Sciatic nerve (tissue), 2 donors: ENCODE data around the gene PYM1. TPM values are rescaled to one million over a fixed set of nuclear protein-coding genes. Genes with fewer than 3 reads are reported as not detected.
"Not testable (repeated sequence)": the region's sequence is repeated elsewhere in the genome, so short reads cannot be mapped to it uniquely, and the experiment has no call there.

Experiments
- ATAC-seq: fragments of 200-7000 bp; cut with Tn5 transposase; one replicate; pipeline ENCODE4 v1.9.1; 2020; ENCODE audit warnings: mild to moderate bottlenecking, moderate library complexity
- DNase-seq: peaks from one replicate; pipeline ENCODE4 v3.0.0-alpha.2; 2020; ENCODE audit warnings: low spot score
- intact Hi-C: fragments of 100-400 bp; cut with DNase I; formaldehyde crosslinking; loops from one replicate; pipeline ENCODE4 v1.14.2; 2022
- total RNA-seq: library from RNA; stranded (reverse); fragmentation: NEBNext Ultra II Directional; extraction: Animal tissue kit (Norgen Biotek cat#: 25700); gene quantifications from one replicate; pipeline ENCODE4 v1.2.1, GENCODE V29; 2021
- donor health status: DM: no; HTN: no; CAD: no.
- donor health status: DM: no; HTN: no; CAD: no.

The PYM1 gene
- total RNA-seq, 1 donor from 2014 or later = 21.8 TPM

DNA sequence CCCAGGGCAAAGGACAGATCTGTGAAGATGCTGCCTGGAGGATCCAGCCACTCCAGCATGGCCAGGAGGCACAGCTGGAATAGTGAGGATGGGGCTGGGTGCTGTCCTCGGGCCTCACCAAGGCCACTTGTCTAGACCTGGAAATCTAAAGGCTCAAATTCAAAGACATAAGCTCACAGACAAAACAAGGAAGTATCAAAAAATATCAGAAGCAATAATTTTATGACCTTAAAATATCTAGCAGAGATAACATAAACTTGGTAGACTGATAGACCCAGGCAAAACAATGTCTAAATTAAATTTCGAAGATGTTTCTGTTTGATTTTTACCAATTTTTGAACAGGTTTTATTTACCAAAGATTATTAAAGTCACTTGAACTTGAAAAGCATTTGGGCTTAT lies 62.4 kb downstream of the PYM1 start:
- intact Hi-C loops = no loop called here
- DNase-seq (no peak), ATAC-seq (no peak)

DNA sequence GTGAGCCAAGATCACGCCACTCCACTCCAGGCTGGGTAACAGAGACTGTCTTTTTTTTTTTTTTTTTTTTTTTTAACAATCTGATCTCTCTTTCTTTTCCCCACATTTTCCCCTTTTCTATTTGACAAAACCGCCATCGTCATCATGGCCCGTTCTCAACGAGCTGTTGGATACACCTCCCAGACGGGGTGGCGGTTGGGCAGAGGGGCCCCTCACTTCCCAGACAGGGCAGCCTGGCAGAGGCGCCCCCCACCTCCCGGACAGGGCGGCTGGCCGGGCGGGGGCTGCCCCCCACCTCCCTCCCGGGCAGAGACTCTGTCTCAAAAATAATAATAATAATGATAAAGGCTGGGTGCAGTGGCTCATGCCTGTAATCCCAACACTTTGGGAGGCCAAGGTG lies 64.8 kb downstream of the PYM1 start:
- ATAC-seq, intact Hi-C loops, DNase-seq: not testable (repeated sequence)

DNA sequence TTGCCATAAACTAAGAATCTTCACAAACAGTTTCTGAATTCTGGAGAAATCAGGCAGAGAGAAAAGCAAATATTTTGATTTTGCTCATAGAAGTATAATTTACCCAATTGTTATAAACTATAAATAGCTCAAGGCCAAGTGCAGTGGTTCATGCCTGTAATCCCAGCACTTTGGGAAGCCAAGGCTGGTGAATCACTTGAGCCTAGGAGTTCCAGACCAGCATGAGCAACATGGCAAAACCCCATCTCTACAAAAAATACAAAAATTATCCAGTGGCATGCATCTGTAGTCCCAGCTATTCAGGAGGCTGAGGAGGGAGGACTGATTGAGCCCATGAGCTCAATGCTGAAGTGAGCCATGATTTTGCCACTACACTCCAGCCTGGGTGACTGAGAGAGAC lies 65.4 kb downstream of the PYM1 start:
- ATAC-seq (no peak), DNase-seq (no peak)
- intact Hi-C loops = no loop called here

DNA sequence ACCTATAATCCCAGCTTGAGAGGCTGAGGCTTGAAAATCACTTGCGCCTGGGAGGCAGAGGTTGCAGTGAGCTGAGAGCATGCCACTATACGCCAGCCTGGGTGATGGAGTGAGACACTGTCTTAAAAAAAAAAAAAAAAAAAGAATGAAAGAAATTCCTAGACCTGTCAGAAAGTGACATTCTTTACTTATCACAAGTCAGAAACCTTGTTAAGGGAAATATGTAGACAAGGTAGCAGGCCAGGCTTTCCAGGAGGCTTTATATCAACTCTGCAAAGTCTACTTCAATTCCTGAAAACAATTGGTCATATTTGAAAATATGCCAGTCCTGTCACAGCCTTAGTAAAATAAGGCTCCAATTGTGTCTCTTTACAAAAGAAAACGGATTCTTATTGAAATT lies 65.8 kb downstream of the PYM1 start:
- intact Hi-C loops = no loop called here
- DNase-seq = no peak

DNA sequence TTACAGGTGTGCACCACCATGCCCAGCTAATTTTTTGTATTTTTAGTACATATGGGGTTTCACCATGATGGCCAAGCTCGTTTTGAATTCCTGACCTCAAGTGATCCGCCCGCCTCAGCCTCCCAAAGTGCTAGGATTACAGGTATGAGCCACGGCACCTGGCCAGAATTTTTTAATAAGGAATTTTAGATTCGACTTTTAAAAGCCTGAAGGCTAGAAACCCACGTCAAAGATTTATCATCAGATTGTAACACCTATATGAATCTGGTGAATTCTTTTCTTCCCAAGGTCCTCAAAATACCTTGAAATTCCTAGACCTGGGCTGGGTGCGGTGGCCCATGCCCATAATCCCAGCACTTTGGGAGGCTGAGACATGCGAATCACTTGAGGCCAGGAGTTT lies 66.3 kb downstream of the PYM1 start:
- ATAC-seq (no peak), DNase-seq (no peak)
- intact Hi-C loops = no loop called here

More for the DNA sequence above, 65.8 kb downstream of the PYM1 start:
- ATAC-seq = no peak

DNA sequence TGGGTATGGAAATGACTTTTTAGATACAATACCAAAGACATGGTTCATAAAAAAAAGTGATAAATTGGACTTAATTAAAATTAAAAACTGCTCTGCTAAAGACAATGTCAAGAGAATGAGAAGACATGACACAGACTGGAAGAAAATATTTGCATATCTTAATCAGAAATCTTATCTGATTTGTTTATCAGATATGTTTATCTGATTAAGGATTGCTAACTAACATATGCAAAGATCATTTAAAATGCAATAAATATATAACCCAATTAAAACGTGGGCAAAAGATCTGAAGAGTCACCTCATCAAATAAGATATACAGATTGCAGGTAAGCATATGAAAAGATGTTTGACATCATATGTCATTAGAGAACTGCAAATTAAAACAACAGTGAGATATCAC lies 75.0 kb downstream of the PYM1 start:
- DNase-seq (no peak), ATAC-seq (no peak)
- intact Hi-C loops = no loop called here

Other genes starting within 250 kb of the PYM1 start
- gene ITGA7, start 220.0 kb downstream of the PYM1 start, total RNA-seq = 307 TPM
- 171 TPM for gene BLOC1S1, start 211.8 kb downstream of the PYM1 start, total RNA-seq
- 23.3 TPM for gene RDH5, start 207.5 kb downstream of the PYM1 start, total RNA-seq
- gene CD63, start 198.9 kb downstream of the PYM1 start, total RNA-seq = 870 TPM
- 10.0 TPM for gene GDF11, start 184.8 kb downstream of the PYM1 start, total RNA-seq
- gene SARNP, start 110.2 kb downstream of the PYM1 start, total RNA-seq = 54.0 TPM
- gene ORMDL2, start 109.9 kb downstream of the PYM1 start, total RNA-seq = 25.2 TPM
- 23.4 TPM for gene DNAJC14, start 98.3 kb downstream of the PYM1 start, total RNA-seq
- gene MMP19, start 85.0 kb downstream of the PYM1 start, total RNA-seq = 9.1 TPM
- 31.8 TPM for gene DGKA, start 3.3 kb upstream of the PYM1 start, total RNA-seq
- gene PMEL, start 38.1 kb upstream of the PYM1 start, total RNA-seq = 0.49 TPM
- gene CDK2, start 38.9 kb upstream of the PYM1 start, total RNA-seq = 14.4 TPM
- 143 TPM for gene RAB5B, start 46.2 kb upstream of the PYM1 start, total RNA-seq
- gene SUOX, start 69.4 kb upstream of the PYM1 start, total RNA-seq = 20.3 TPM
- gene IKZF4, start 93.1 kb upstream of the PYM1 start, total RNA-seq = 13.7 TPM
- gene RPS26, start 114.0 kb upstream of the PYM1 start, total RNA-seq = 93.6 TPM
- 159 TPM for gene ERBB3, start 152.3 kb upstream of the PYM1 start, total RNA-seq
- 79.6 TPM for gene PA2G4, start 176.7 kb upstream of the PYM1 start, total RNA-seq
- gene RPL41, start 188.7 kb upstream of the PYM1 start, total RNA-seq = 2,818 TPM
- 9.0 TPM for gene ZC3H10, start 190.4 kb upstream of the PYM1 start, total RNA-seq
- 85.9 TPM for gene ESYT1, start 200.4 kb upstream of the PYM1 start, total RNA-seq
- 40.0 TPM for gene MYL6B, start 224.7 kb upstream of the PYM1 start, total RNA-seq
- 993 TPM for gene MYL6, start 230.5 kb upstream of the PYM1 start, total RNA-seq